ENCODE measurements around the gene MAN1C1.

DNA sequence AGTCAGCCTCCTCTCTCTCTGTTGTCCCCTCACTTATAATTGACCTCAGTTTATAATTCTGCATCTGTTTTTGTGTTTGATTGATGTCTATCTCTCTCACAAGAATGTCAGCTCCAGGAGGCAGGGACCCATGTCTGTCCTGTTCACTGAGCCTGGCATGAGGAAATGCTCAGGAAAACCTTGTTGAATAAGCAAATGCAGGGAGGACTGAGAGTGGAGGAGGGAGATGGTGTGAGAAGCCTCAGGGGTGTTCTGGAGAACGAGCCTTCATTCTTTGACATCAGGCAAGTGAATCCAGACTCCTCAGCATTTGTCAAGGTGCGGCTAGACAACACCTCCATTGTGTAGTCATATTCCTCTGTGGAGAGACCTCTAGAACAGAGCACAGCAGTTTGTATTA, 45.5 kb downstream of the MAN1C1 start:
- no peak for TF ChIP-seq EP300 (IDR thresholded peaks at IDR 0.05; ENCODE audit: borderline replicate concordance in 1 of 2, low read depth in 1 of 2, low read length in 1 of 2)
- TF ChIP-seq, protein P1, sequence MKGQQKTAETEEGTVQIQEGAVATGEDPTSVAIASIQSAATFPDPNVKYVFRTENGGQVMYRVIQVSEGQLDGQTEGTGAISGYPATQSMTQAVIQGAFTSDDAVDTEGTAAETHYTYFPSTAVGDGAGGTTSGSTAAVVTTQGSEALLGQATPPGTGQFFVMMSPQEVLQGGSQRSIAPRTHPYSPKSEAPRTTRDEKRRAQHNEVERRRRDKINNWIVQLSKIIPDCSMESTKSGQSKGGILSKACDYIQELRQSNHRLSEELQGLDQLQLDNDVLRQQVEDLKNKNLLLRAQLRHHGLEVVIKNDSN (IDR thresholded peaks at IDR 0.05; ENCODE audit: borderline replicate concordance, low read depth) = no peak
- TF ChIP-seq RAD21 (IDR thresholded peaks at IDR 0.05; ENCODE audit: low read length) = no peak
- TF ChIP-seq, protein P2, sequence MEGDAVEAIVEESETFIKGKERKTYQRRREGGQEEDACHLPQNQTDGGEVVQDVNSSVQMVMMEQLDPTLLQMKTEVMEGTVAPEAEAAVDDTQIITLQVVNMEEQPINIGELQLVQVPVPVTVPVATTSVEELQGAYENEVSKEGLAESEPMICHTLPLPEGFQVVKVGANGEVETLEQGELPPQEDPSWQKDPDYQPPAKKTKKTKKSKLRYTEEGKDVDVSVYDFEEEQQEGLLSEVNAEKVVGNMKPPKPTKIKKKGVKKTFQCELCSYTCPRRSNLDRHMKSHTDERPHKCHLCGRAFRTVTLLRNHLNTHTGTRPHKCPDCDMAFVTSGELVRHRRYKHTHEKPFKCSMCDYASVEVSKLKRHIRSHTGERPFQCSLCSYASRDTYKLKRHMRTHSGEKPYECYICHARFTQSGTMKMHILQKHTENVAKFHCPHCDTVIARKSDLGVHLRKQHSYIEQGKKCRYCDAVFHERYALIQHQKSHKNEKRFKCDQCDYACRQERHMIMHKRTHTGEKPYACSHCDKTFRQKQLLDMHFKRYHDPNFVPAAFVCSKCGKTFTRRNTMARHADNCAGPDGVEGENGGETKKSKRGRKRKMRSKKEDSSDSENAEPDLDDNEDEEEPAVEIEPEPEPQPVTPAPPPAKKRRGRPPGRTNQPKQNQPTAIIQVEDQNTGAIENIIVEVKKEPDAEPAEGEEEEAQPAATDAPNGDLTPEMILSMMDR (IDR thresholded peaks at IDR 0.05) = no peak
- TF ChIP-seq POLR2AphosphoS5 (IDR thresholded peaks at IDR 0.05; ENCODE audit: low read depth, low read length) = no peak
- TF ChIP-seq, protein P3, sequence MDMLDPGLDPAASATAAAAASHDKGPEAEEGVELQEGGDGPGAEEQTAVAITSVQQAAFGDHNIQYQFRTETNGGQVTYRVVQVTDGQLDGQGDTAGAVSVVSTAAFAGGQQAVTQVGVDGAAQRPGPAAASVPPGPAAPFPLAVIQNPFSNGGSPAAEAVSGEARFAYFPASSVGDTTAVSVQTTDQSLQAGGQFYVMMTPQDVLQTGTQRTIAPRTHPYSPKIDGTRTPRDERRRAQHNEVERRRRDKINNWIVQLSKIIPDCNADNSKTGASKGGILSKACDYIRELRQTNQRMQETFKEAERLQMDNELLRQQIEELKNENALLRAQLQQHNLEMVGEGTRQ (IDR thresholded peaks at IDR 0.05; ENCODE audit: borderline replicate concordance, low read depth, low read length) = no peak
- TF ChIP-seq, protein P4, sequence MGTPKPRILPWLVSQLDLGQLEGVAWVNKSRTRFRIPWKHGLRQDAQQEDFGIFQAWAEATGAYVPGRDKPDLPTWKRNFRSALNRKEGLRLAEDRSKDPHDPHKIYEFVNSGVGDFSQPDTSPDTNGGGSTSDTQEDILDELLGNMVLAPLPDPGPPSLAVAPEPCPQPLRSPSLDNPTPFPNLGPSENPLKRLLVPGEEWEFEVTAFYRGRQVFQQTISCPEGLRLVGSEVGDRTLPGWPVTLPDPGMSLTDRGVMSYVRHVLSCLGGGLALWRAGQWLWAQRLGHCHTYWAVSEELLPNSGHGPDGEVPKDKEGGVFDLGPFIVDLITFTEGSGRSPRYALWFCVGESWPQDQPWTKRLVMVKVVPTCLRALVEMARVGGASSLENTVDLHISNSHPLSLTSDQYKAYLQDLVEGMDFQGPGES (IDR thresholded peaks at IDR 0.05; ENCODE audit: low read depth, low read length) = no peak
